AG04449 (cell line): ENCODE results near the gene ZNF493.

Experiments used
- CTCF ChIA-PET: fragments of 350-600 bp; formaldehyde crosslinking; extraction: SDS; loops from one replicate; lab custom pipeline; 2021; ENCODE audit warnings: antibody characterized with exemption; lab: Yijun Ruan, JAX
- POLR2A ChIA-PET: fragments of 400-600, 350-600 bp; formaldehyde crosslinking; extraction: SDS; loops from one replicate; lab custom pipeline; 2020; ENCODE audit warnings: antibody characterized with exemption, inconsistent platforms; lab: Yijun Ruan, JAX
- DNase-seq: peaks from one replicate; pipeline ENCODE4 v3.0.0-alpha.2; 2010; ENCODE audit warnings: low read depth, low spot score
- H3K4me3 ChIP-seq: 2 replicates; pipeline ENCODE4 v1.5.1; 2011; ENCODE audit warnings: low read depth, mild to moderate bottlenecking, control low read depth, low read length
- CTCF ChIP-seq: IDR thresholded peaks from one replicate; pipeline ENCODE4 v1.5.1; 2011; ENCODE audit warnings: mild to moderate bottlenecking, moderate library complexity, low read length, control low read depth, inconsistent platforms; ENCODE audit not compliant: insufficient read depth; ENCODE audit errors: missing control alignments

ZNF493 gene

GRCh38 chr19:21396121-21396520 lies 812 bp upstream of the ZNF493 start:
- TF ChIP-seq CTCF: no peak
- DNase-seq: no peak
- ChIA-PET POLR2A (interaction anchor here (0.8 to 1.0 kb wide), 3 partner anchors 15 to 397 kb away, joined by 3 to 4 read pairs (median 3); no protein-coding TSS in a partner anchor), CTCF (no interaction called here)
- no peak overlapping the region for H3K4me3 ChIP-seq

- no peak for DNase-seq
- no peak overlapping the region for H3K4me3 ChIP-seq
- POLR2A ChIA-PET: no interaction called here
- CTCF ChIA-PET: no interaction called here
- TF ChIP-seq CTCF: no peak
These were observed 1.9 kb downstream of the ZNF493 start for GRCh38 chr19:21398851-21399250.

GRCh38 chr19:21402303-21402985 lies 5.5 kb downstream of the ZNF493 start:
- TF ChIP-seq CTCF: no peak
- no peak for DNase-seq
- no peak overlapping the region for H3K4me3 ChIP-seq
- POLR2A ChIA-PET: no interaction called here
- CTCF ChIA-PET: no interaction called here

- H3K4me3 ChIP-seq: no peak overlapping the region
- POLR2A ChIA-PET: no interaction called here
- TF ChIP-seq CTCF: no peak
- CTCF ChIA-PET: no interaction called here
- DNase-seq: no peak
These were observed 13.2 kb downstream of the ZNF493 start for GRCh38 chr19:21410166-21410565.

- no peak for TF ChIP-seq CTCF
- POLR2A ChIA-PET: no interaction called here
- CTCF ChIA-PET: no interaction called here
- no peak for DNase-seq
- H3K4me3 ChIP-seq: no peak overlapping the region
These were observed 25.3 kb downstream of the ZNF493 start for GRCh38 chr19:21422244-21422643.

GRCh38 chr19:21423057-21424041 lies 26.4 kb downstream of the ZNF493 start:
- no peak for DNase-seq
- POLR2A ChIA-PET: no interaction called here
- CTCF ChIA-PET: no interaction called here
- no peak for TF ChIP-seq CTCF
- no peak overlapping the region for H3K4me3 ChIP-seq
